ENCODE results near the gene MATN4. TPM values are rescaled to one million over a fixed set of nuclear protein-coding genes. Genes with fewer than 3 reads are reported as not detected.

MATN4 gene
- total and polyA plus RNA-seq, 2 of the 13 experiments (the other 11 are each of a cell fraction or from before 2014, with no cell fraction given), result not detected

- no peak for TF ChIP-seq ZNF441 (CRISPR knock-in tag; IDR thresholded peaks at IDR 0.05; ENCODE audit: borderline replicate concordance)
- no peak for TF ChIP-seq ELF1 (CRISPR knock-in tag; IDR thresholded peaks at IDR 0.05)
- no peak for TF ChIP-seq ZNF619 (CRISPR knock-in tag; IDR thresholded peaks at IDR 0.05)
- 0 out of 2 replicates have a peak, but pooled peaks have one; percentile 12 for TF ChIP-seq ZNF263 (CRISPR knock-in tag; IDR thresholded peaks at IDR 0.05)
- TF ChIP-seq EEA1 (CRISPR knock-in tag; IDR thresholded peaks at IDR 0.05; ENCODE audit: borderline replicate concordance), result no peak
- no peak for TF ChIP-seq GRHL1 (CRISPR knock-in tag; conservative IDR thresholded peaks at IDR 0.05)
- no peak for TF ChIP-seq SYNCRIP (IDR thresholded peaks at IDR 0.05; ENCODE audit: insufficient read depth, low read depth, low read length)
- TF ChIP-seq ZNF749 (CRISPR knock-in tag; IDR thresholded peaks at IDR 0.05; ENCODE audit: borderline replicate concordance), result 0 out of 2 replicates have a peak, but pooled peaks have one; percentile 12
- no peak; the same call in 1 of the 2 replicates for TF ChIP-seq ZNF558 (CRISPR knock-in tag; IDR thresholded peaks at IDR 0.05; ENCODE audit: borderline replicate concordance)
- TF ChIP-seq ZNF772 (CRISPR knock-in tag; IDR thresholded peaks at IDR 0.05), result no peak
- TF ChIP-seq ZNF556 (CRISPR knock-in tag; IDR thresholded peaks at IDR 0.05; ENCODE audit: borderline replicate concordance), result peak; percentile 74
- no peak for TF ChIP-seq IRF9 (CRISPR knock-in tag; IDR thresholded peaks at IDR 0.05; ENCODE audit: borderline replicate concordance)
- no peak for TF ChIP-seq ZNF414 (CRISPR knock-in tag; IDR thresholded peaks at IDR 0.05)
- TF ChIP-seq EED (CRISPR knock-in tag; IDR thresholded peaks at IDR 0.05), result no peak
- peak; percentile 86 for TF ChIP-seq PAXIP1 (CRISPR knock-in tag; conservative IDR thresholded peaks at IDR 0.05)
These were observed 35.6 kb upstream of the MATN4 start (continued) for GRCh38 chr20:45343532-45344167.
